CD1c-positive myeloid dendritic cell (primary cell): Measurements from ENCODE around the gene RFXANK.

Experiments used
- DNase-seq: peaks from one replicate; pipeline ENCODE4 v3.0.0-alpha.2; 2016; ENCODE audit errors: extremely low spot score

Gene RFXANK

GRCh38 chr19:19232261-19232721, 40.2 kb downstream of the RFXANK start:
- DNase-seq = no peak

GRCh38 chr19:19234220-19234816, 42.3 kb downstream of the RFXANK start:
- no peak for DNase-seq

- no peak for DNase-seq
These were observed 44.1 kb downstream of the RFXANK start for GRCh38 chr19:19236173-19236572.

- DNase-seq = no peak
These were observed 46.3 kb downstream of the RFXANK start for GRCh38 chr19:19238126-19238894.

GRCh38 chr19:19239675-19240074, 47.6 kb downstream of the RFXANK start:
- no peak for DNase-seq

GRCh38 chr19:19240476-19240875, 48.4 kb downstream of the RFXANK start:
- DNase-seq = no peak

- DNase-seq = no peak
These were observed 58.2 kb downstream of the RFXANK start for GRCh38 chr19:19250196-19250801.
